ENCODE results near the gene SUSD4. TPM values are rescaled to one million over a fixed set of nuclear protein-coding genes. Genes with fewer than 3 reads are reported as not detected.

Gene SUSD4
- total RNA-seq, 1 donor from 2014 or later = 18.5 TPM

GRCh38 chr1:223349241-223349640 is 14.7 kb downstream of the SUSD4 start:
- DNase-seq (ENCODE audit: low spot score) = no peak
- no peaks in the 10 kb centered on the region for H3K36me3 Mint-ChIP-seq (ENCODE audit: low read depth, unreplicated experiment)
- no peaks in the 10 kb centered on the region for H3K9me3 Mint-ChIP-seq (ENCODE audit: unreplicated experiment)
- H3K27me3 Mint-ChIP-seq (ENCODE audit: unreplicated experiment) = peaks cover 12% of the 10 kb centered on the region
- H3K4me1 Mint-ChIP-seq (ENCODE audit: unreplicated experiment) = peaks cover 6% of the 10 kb centered on the region
- no peak overlapping the region for H3K4me3 Mint-ChIP-seq (ENCODE audit: unreplicated experiment)
- no peak overlapping the region for H3K27ac Mint-ChIP-seq (ENCODE audit: unreplicated experiment)
- TF ChIP-seq CTCF (IDR thresholded peaks at IDR 0.05; ENCODE audit: unreplicated experiment) = no peak

GRCh38 chr1:223348439-223348838 is 15.5 kb downstream of the SUSD4 start:
- no peaks in the 10 kb centered on the region for H3K9me3 Mint-ChIP-seq (ENCODE audit: unreplicated experiment)
- no peak for DNase-seq (ENCODE audit: low spot score)
- TF ChIP-seq CTCF (IDR thresholded peaks at IDR 0.05; ENCODE audit: unreplicated experiment) = no peak
- no peak overlapping the region for H3K4me3 Mint-ChIP-seq (ENCODE audit: unreplicated experiment)
- H3K27ac Mint-ChIP-seq (ENCODE audit: unreplicated experiment) = no peak overlapping the region
- no peaks in the 10 kb centered on the region for H3K36me3 Mint-ChIP-seq (ENCODE audit: low read depth, unreplicated experiment)
- H3K4me1 Mint-ChIP-seq (ENCODE audit: unreplicated experiment) = peaks cover 6% of the 10 kb centered on the region
- H3K27me3 Mint-ChIP-seq (ENCODE audit: unreplicated experiment) = peaks cover 8% of the 10 kb centered on the region

DNA sequence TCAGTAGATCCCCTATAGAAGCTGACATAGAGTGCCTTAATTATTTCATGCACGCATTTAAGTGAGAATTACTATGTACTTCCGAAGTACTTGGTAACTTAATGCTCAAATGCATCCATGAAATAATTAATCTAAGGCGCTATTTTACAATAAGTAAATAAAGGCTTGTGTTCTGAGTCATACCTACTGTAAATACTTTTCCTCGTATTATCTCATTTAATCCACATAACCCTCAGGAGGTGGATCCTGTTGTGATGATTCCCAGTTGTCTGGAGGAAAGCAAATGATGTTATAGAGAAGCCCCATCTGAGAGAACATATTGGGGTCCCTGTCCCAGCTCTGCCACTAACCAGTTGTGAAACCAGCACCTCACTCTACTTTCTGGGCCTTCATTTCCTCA is 16.4 kb downstream of the SUSD4 start:
- Mint-ChIP-seq H3K4me1 (ENCODE audit: unreplicated experiment) (peaks cover 6% of the 10 kb centered on the region), H3K27ac (ENCODE audit: unreplicated experiment) (no peak overlapping the region), H3K36me3 (ENCODE audit: low read depth, unreplicated experiment) (no peaks in the 10 kb centered on the region), H3K27me3 (ENCODE audit: unreplicated experiment) (peaks cover 6% of the 10 kb centered on the region), H3K9me3 (ENCODE audit: unreplicated experiment) (no peaks in the 10 kb centered on the region), H3K4me3 (ENCODE audit: unreplicated experiment) (no peak overlapping the region)
- DNase-seq (ENCODE audit: low spot score) = no peak
- no peak for TF ChIP-seq CTCF (IDR thresholded peaks at IDR 0.05; ENCODE audit: unreplicated experiment)

DNA sequence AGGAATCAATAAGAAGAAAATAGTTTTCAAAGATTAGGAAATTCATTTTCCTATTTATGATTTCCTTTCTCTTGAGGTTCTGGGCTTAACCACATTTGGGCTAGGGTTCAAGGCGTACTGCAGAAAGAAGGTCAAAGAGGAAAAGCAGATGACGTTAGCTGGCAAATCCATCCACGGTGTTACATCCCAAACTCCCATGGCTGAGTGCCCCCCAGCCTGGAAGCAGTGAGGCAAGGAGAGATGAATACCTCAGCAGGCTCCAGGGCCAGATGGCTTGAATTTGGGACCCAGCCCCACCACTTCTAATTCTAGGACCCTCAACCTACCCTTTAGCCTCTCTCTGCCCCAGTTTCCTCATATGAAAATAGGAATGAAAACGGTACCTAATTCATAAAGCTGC is 17.7 kb downstream of the SUSD4 start:
- peaks cover 17% of the 10 kb centered on the region for H3K4me1 Mint-ChIP-seq (ENCODE audit: unreplicated experiment)
- no peaks in the 10 kb centered on the region for H3K36me3 Mint-ChIP-seq (ENCODE audit: low read depth, unreplicated experiment)
- H3K27me3 Mint-ChIP-seq (ENCODE audit: unreplicated experiment) = peaks cover 6% of the 10 kb centered on the region
- no peak for TF ChIP-seq CTCF (IDR thresholded peaks at IDR 0.05; ENCODE audit: unreplicated experiment)
- no peak overlapping the region for H3K4me3 Mint-ChIP-seq (ENCODE audit: unreplicated experiment)
- H3K9me3 Mint-ChIP-seq (ENCODE audit: unreplicated experiment) = no peaks in the 10 kb centered on the region
- no peak for DNase-seq (ENCODE audit: low spot score)
- H3K27ac Mint-ChIP-seq (ENCODE audit: unreplicated experiment) = no peak overlapping the region

DNA sequence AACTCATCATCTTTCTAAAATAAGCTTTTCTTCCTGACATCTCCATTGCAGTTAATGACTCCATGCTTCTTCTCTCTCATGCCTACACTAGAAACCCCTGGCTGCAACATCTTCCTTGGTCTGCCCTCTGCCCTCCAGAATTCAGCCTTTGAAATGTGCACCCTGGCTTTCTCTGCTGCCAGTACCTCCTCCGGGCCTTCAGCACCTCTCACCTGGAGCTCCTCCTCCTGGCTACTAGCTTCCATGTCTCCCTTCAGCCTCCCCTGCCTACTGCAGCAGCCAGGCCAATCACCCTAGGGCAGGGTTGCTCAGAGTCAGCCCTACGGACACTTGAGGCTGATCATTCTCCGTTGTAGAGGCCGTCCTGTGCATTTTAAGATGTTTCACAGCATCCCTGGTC is 18.3 kb downstream of the SUSD4 start:
- no peak overlapping the region for H3K4me3 Mint-ChIP-seq (ENCODE audit: unreplicated experiment)
- DNase-seq (ENCODE audit: low spot score) = no peak
- no peak overlapping the region for H3K27ac Mint-ChIP-seq (ENCODE audit: unreplicated experiment)
- H3K36me3 Mint-ChIP-seq (ENCODE audit: low read depth, unreplicated experiment) = no peaks in the 10 kb centered on the region
- TF ChIP-seq CTCF (IDR thresholded peaks at IDR 0.05; ENCODE audit: unreplicated experiment) = no peak
- peaks cover 22% of the 10 kb centered on the region for H3K4me1 Mint-ChIP-seq (ENCODE audit: unreplicated experiment)
- H3K27me3 Mint-ChIP-seq (ENCODE audit: unreplicated experiment) = peaks cover 6% of the 10 kb centered on the region
- H3K9me3 Mint-ChIP-seq (ENCODE audit: unreplicated experiment) = no peaks in the 10 kb centered on the region

All from endothelial cell (in vitro differentiated cells).